DOHH2 (cell line): ENCODE data around the gene TMEM182.
A peak's percentile ranks its signal among the peaks of the same experiment; 100 is the strongest.

Experiments used
- H3F3A ChIP-seq: fragments of 200-600 bp; sonication (generic), shearing (Covaris generic); 2 replicates; pipeline ENCODE4 v1.6.0; 2016; ENCODE audit warnings: antibody characterized with exemption, mild to moderate bottlenecking; ENCODE audit not compliant: control insufficient read depth, insufficient read depth
- H3K27ac ChIP-seq: fragments of 200-600 bp; sonication (generic); 2 replicates; pipeline ENCODE4 v1.5.1; 2014; ENCODE audit warnings: low read depth, mild to moderate bottlenecking, low read length, moderate library complexity
- H3K27me3 ChIP-seq: fragments of 200-600 bp; sonication (generic); 2 replicates; pipeline ENCODE4 v1.6.1; 2014; ENCODE audit warnings: mild to moderate bottlenecking, low read length, mixed read lengths; ENCODE audit not compliant: control insufficient read depth
- H3K36me3 ChIP-seq: fragments of 200-600 bp; sonication (generic); 2 replicates; pipeline ENCODE4 v1.6.1; 2014; ENCODE audit warnings: mild to moderate bottlenecking, low read length, moderate library complexity, mixed read lengths; ENCODE audit not compliant: control insufficient read depth
- H3K4me1 ChIP-seq: fragments of 200-600 bp; sonication (generic); 2 replicates; pipeline ENCODE4 v1.6.1; 2014; ENCODE audit warnings: mild to moderate bottlenecking, low read length, mixed read lengths; ENCODE audit not compliant: control insufficient read depth
- H3K4me2 ChIP-seq: fragments of 200-600 bp; sonication (generic); 2 replicates; pipeline ENCODE4 v1.6.0; 2014; ENCODE audit warnings: mild to moderate bottlenecking, low read length, moderate library complexity
- H3K4me3 ChIP-seq: fragments of 200-600 bp; sonication (generic); 2 replicates; pipeline ENCODE4 v1.5.1; 2014; ENCODE audit warnings: mild to moderate bottlenecking, low read length, mixed read lengths
- H3K79me2 ChIP-seq: fragments of 200-600 bp; sonication (generic); 2 replicates; pipeline ENCODE4 v1.6.1; 2014; ENCODE audit warnings: mild to moderate bottlenecking, low read length, mixed read lengths; ENCODE audit not compliant: control insufficient read depth
- H3K9me2 ChIP-seq: fragments of 200-600 bp; sonication (generic); replicated peaks from 2 replicates; pipeline ENCODE4 v1.6.1; 2014; ENCODE audit warnings: mild to moderate bottlenecking, low read length, mixed read lengths; ENCODE audit not compliant: control insufficient read depth
- H3K9me3 ChIP-seq: fragments of 200-600 bp; sonication (generic); 2 replicates; pipeline ENCODE4 v1.6.1; 2014; ENCODE audit warnings: antibody characterized with exemption, low read length, mixed read lengths; ENCODE audit not compliant: control insufficient read depth, insufficient read depth
- H4K20me1 ChIP-seq: fragments of 200-600 bp; sonication (generic); 2 replicates; pipeline ENCODE4 v1.6.0; 2014; ENCODE audit warnings: low read depth, mild to moderate bottlenecking, antibody characterized with exemption, low read length, moderate library complexity; ENCODE audit not compliant: control insufficient read depth, insufficient read depth
- EZH2phosphoT487 ChIP-seq: fragments of 200-600 bp; sonication (generic); IDR thresholded peaks from 2 replicates; pipeline ENCODE4 v1.6.1; 2017; ENCODE audit warnings: borderline replicate concordance, mild to moderate bottlenecking, antibody characterized with exemption, low read length, moderate library complexity, mixed read lengths
- TF ChIP-seq, protein P1 (sequence below): fragments of 200-600 bp; sonication (generic); IDR thresholded peaks from one replicate; pipeline ENCODE4 v1.5.1; 2014; ENCODE audit warnings: antibody characterized with exemption, mild to moderate bottlenecking, low read depth, low read length; ENCODE audit not compliant: poor library complexity, severe bottlenecking

Gene TMEM182

DNA sequence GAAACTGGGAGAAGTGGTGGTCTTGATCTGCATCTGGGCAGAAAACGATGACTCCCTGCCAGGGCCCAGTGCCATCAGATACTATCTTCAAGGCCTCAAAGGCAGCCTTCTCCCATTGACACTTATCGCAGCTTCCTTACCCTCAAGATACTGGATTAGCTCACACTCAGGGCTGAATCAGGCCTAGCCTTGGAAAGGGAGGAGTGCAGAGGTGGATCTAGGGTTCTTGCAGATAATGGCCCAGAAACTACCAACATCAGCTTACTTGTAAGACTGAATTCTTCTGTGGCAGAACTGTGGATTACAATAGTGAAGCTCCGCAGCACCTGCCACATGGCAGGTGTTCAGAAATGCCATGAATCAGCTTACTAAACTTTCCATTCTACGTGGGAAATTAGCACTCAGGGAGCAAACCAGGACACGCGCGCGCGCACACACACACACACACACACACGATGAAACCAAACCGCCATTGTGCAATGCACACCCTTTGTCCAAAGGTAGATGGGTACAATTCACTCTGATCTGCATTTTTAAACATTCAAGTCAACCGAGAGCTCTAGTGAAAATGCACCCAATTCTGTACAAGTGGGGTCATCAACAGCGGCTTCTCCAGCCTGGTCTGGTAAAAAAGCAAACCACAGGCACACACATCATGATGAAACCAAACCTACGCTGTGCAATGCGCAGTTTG, 26.3 kb upstream of the TMEM182 start:
- Histone ChIP-seq H3K79me2 (peaks cover 41% of the 10 kb centered on the region), H3F3A (no peaks in the 10 kb centered on the region), H3K9me3 (no peaks in the 10 kb centered on the region), H3K9me2 (no peaks in the 10 kb centered on the region), H3K27ac (no peak overlapping the region), H3K4me1 (peaks cover 19% of the 10 kb centered on the region), H3K27me3 (no peaks in the 10 kb centered on the region), H4K20me1 (no peaks in the 10 kb centered on the region), H3K4me3 (peak overlapping the region; percentile 78), H3K4me2 (peak overlapping the region; percentile 69), H3K36me3 (peaks cover 10% of the 10 kb centered on the region)
- TF ChIP-seq, protein P1, sequence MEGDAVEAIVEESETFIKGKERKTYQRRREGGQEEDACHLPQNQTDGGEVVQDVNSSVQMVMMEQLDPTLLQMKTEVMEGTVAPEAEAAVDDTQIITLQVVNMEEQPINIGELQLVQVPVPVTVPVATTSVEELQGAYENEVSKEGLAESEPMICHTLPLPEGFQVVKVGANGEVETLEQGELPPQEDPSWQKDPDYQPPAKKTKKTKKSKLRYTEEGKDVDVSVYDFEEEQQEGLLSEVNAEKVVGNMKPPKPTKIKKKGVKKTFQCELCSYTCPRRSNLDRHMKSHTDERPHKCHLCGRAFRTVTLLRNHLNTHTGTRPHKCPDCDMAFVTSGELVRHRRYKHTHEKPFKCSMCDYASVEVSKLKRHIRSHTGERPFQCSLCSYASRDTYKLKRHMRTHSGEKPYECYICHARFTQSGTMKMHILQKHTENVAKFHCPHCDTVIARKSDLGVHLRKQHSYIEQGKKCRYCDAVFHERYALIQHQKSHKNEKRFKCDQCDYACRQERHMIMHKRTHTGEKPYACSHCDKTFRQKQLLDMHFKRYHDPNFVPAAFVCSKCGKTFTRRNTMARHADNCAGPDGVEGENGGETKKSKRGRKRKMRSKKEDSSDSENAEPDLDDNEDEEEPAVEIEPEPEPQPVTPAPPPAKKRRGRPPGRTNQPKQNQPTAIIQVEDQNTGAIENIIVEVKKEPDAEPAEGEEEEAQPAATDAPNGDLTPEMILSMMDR: no peak

- Histone ChIP-seq H4K20me1 (no peaks in the 10 kb centered on the region), H3K9me2 (no peaks in the 10 kb centered on the region), H3K9me3 (no peaks in the 10 kb centered on the region), H3K27me3 (no peaks in the 10 kb centered on the region), H3K27ac (no peak overlapping the region), H3K4me2 (peak overlapping the region; percentile 69), H3K4me1 (peaks cover 19% of the 10 kb centered on the region), H3K79me2 (peaks cover 41% of the 10 kb centered on the region), H3K4me3 (peak overlapping the region; percentile 78), H3F3A (no peaks in the 10 kb centered on the region), H3K36me3 (peaks cover 6% of the 10 kb centered on the region)
- TF ChIP-seq, protein P1: no peak
- TF ChIP-seq EZH2phosphoT487: no peak
Observed at GRCh38 chr2:102736110-102736409, 25.8 kb upstream of the TMEM182 start.

- H3F3A ChIP-seq: no peaks in the 10 kb centered on the region
- no peaks in the 10 kb centered on the region for H3K9me2 ChIP-seq
- H3K4me1 ChIP-seq: peaks cover 19% of the 10 kb centered on the region
- peak overlapping the region; percentile 78 for H3K4me3 ChIP-seq
- TF ChIP-seq, protein P1: no peak
- no peak for TF ChIP-seq EZH2phosphoT487
- H3K27ac ChIP-seq: no peak overlapping the region
- H3K9me3 ChIP-seq: no peaks in the 10 kb centered on the region
- H3K36me3 ChIP-seq: peaks cover 3% of the 10 kb centered on the region
- H3K27me3 ChIP-seq: no peaks in the 10 kb centered on the region
- peak overlapping the region; percentile 69 for H3K4me2 ChIP-seq
- H4K20me1 ChIP-seq: no peaks in the 10 kb centered on the region
- peaks cover 41% of the 10 kb centered on the region for H3K79me2 ChIP-seq
Observed at GRCh38 chr2:102736410-102737409, 25.1 kb upstream of the TMEM182 start.
